Left hindlimb (tissue), 1 donor: ENCODE measurements around the gene CLCA2.

ENCODE experiments used
- DNase-seq: peaks from one replicate; pipeline ENCODE4 v3.0.0-alpha.2; 2018

Gene CLCA2

GRCh38 chr1:86423873-86424272, at the start of gene CLCA2:
TSS of gene CLCA2 (plus strand) at chr1:86424171. CDS start at chr1:86424248, 77 bp downstream.
- DNase-seq = no peak

GRCh38 chr1:86375688-86376087, 48.3 kb upstream of the CLCA2 start:
- no peak for DNase-seq

GRCh38 chr1:86377341-86377740, 46.6 kb upstream of the CLCA2 start:
- no peak for DNase-seq

GRCh38 chr1:86378813-86379212, 45.2 kb upstream of the CLCA2 start:
- no peak for DNase-seq

- DNase-seq = no peak
Measured at GRCh38 chr1:86380257-86380861, 43.6 kb upstream of the CLCA2 start.

- DNase-seq = no peak
Measured at GRCh38 chr1:86381223-86381622, 42.7 kb upstream of the CLCA2 start.

GRCh38 chr1:86382878-86383277, 41.1 kb upstream of the CLCA2 start:
- no peak for DNase-seq

- no peak for DNase-seq
Measured at GRCh38 chr1:86387916-86388627, 35.9 kb upstream of the CLCA2 start.

GRCh38 chr1:86388777-86389176, 35.2 kb upstream of the CLCA2 start:
- DNase-seq = no peak

GRCh38 chr1:86389307-86389706, 34.7 kb upstream of the CLCA2 start:
- DNase-seq = no peak

- no peak for DNase-seq
Measured at GRCh38 chr1:86394416-86394815, 29.6 kb upstream of the CLCA2 start.

- DNase-seq = peak; percentile 94
Measured at GRCh38 chr1:86395751-86396497, 28.0 kb upstream of the CLCA2 start, which contains the start of gene ODF2L. TSS of gene ODF2L (minus strand) at chr1:86396323. CDS start at chr1:86387027, 9,296 bp downstream.

GRCh38 chr1:86396498-86396890, 27.5 kb upstream of the CLCA2 start:
- no peak for DNase-seq

GRCh38 chr1:86409416-86410021, 14.5 kb upstream of the CLCA2 start:
- no peak for DNase-seq

- DNase-seq = no peak
Measured at GRCh38 chr1:86410879-86411278, 13.1 kb upstream of the CLCA2 start.

- no peak for DNase-seq
Measured at GRCh38 chr1:86416343-86416742, 7.6 kb upstream of the CLCA2 start.

- no peak for DNase-seq
Measured at GRCh38 chr1:86419277-86419903, 4.6 kb upstream of the CLCA2 start.

- DNase-seq = no peak
Measured at GRCh38 chr1:86421601-86422280, 2.2 kb upstream of the CLCA2 start.

GRCh38 chr1:86423473-86423872, 498 bp upstream of the CLCA2 start:
- DNase-seq = no peak

- DNase-seq = no peak
Measured at GRCh38 chr1:86429122-86429725, 5.3 kb downstream of the CLCA2 start.

- DNase-seq = peak; percentile 45
Measured at GRCh38 chr1:86429835-86430234, 5.9 kb downstream of the CLCA2 start.

- no peak for DNase-seq
Measured at GRCh38 chr1:86430376-86430775, 6.4 kb downstream of the CLCA2 start.
